PFSK-1 (cell line): ENCODE results near the gene RALGAPA2.

Experiments used
- FOXP2 ChIP-seq: optimal IDR thresholded peaks from 2 replicates; pipeline ENCODE3; 2011; ENCODE audit warnings: borderline replicate concordance, control low read depth, inconsistent platforms; ENCODE audit not compliant: insufficient read depth; ENCODE audit errors: extremely low read length, extremely low read depth
- POLR2AphosphoS5 ChIP-seq: IDR thresholded peaks from 2 replicates; pipeline ENCODE4 v1.6.1; 2012; ENCODE audit warnings: low read depth, mild to moderate bottlenecking, control low read depth, low read length, moderate library complexity
- REST ChIP-seq, 2 experiments: IDR thresholded peaks; 2 replicates each; pipeline versions ENCODE4 v1.6.1 to v1.8.0; 2011 to 2012; ENCODE audit warnings: low read depth in 2 of 2, low read length in 2 of 2, control low read depth in 1 of 2, inconsistent platforms in 1 of 2, mild to moderate bottlenecking in 1 of 2, moderate library complexity in 1 of 2; ENCODE audit not compliant: insufficient read depth in 1 of 2
- SIN3A ChIP-seq: IDR thresholded peaks from 2 replicates; pipeline ENCODE4 v1.6.1; 2012; ENCODE audit warnings: mild to moderate bottlenecking, low read length, moderate library complexity, borderline replicate concordance; ENCODE audit not compliant: insufficient read depth
- TAF1 ChIP-seq: IDR thresholded peaks from 2 replicates; pipeline ENCODE4 v1.6.1; 2012; ENCODE audit warnings: low read length, control low read depth, borderline replicate concordance; ENCODE audit not compliant: insufficient read depth

The RALGAPA2 gene

DNA sequence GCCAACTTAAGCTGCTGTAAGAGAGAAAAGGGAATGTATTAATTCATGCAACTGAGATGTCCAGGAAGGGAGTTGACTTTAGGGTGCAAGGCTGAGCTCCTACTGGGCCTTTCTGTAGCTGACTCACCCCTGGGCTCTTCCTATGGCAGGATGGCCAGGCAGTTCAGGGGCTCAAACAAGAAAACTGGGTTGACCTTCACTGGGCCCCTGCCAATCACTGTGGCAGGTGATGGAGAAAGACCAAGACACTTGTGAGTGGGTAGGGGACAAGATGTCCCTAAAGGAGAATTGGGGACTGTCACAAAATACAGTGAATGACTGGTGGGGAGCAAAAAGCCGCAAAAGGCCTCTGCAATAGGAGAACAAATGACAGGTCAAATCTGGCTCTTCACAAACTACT, 21.5 kb upstream of the RALGAPA2 start:
- TF ChIP-seq SIN3A (no peak), REST (IDR thresholded peaks at IDR 0.05; ENCODE audit: insufficient read depth in 1 of 2, low read depth in 2 of 2, low read length in 2 of 2) (no peak), TAF1 (no peak), FOXP2 (no peak), POLR2AphosphoS5 (no peak)

DNA sequence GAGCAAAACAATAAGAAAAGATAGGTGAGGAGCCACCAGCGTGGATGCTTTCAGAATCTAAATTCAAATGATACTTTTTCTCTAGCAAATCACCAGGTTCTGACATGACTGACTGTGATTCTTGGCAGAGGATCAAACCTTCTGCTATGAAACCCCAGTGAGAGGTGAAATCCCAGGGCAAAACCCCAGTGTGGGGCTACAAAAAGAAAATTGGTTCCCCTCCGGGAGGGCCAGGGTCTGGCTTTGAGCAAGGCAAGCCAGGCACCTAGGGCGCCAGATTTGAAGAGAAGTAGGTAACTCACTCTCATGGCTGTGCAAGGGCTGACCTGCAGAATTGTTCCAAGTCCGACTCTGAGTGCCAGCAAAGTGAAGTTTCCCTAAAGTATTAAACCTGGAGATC, 20.2 kb upstream of the RALGAPA2 start:
- no peak for TF ChIP-seq FOXP2
- no peak for TF ChIP-seq REST (IDR thresholded peaks at IDR 0.05; ENCODE audit: insufficient read depth in 1 of 2, low read depth in 2 of 2, low read length in 2 of 2)
- TF ChIP-seq SIN3A = no peak
- no peak for TF ChIP-seq TAF1
- no peak for TF ChIP-seq POLR2AphosphoS5

DNA sequence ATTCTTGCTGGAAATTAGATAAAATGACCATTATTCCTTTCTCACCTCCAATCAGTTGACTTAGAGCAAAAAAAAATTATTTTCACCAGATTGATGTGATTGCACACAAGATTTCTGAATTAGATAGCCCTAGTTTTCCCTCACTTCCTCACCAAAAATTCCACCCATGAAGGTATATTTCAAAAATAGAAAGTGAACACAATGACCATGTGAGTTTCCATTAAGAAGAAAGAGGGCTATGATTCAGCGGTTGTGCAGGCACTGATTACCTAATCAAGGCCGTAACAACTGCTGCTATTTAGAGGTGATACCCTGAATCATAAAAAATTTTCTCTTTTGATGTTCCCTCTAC, 19.5 kb upstream of the RALGAPA2 start:
- TF ChIP-seq REST (IDR thresholded peaks at IDR 0.05; ENCODE audit: insufficient read depth in 1 of 2, low read depth in 2 of 2, low read length in 2 of 2) = no peak
- TF ChIP-seq FOXP2 = no peak
- no peak for TF ChIP-seq POLR2AphosphoS5
- TF ChIP-seq TAF1 = no peak
- no peak for TF ChIP-seq SIN3A

GRCh38 chr20:20731000-20731944, 18.8 kb upstream of the RALGAPA2 start:
- no peak for TF ChIP-seq FOXP2
- TF ChIP-seq SIN3A = no peak
- no peak for TF ChIP-seq REST (IDR thresholded peaks at IDR 0.05; ENCODE audit: insufficient read depth in 1 of 2, low read depth in 2 of 2, low read length in 2 of 2)
- TF ChIP-seq POLR2AphosphoS5 = no peak
- TF ChIP-seq TAF1 = no peak
